ENCODE results near the gene PTH1R.

GRCh38 chr3:46888705-46889104 lies 11.2 kb downstream of the PTH1R start:
- TF ChIP-seq EZH2 (IDR thresholded peaks at IDR 0.05) = no peak
- TF ChIP-seq POLR2AphosphoS5 (IDR thresholded peaks at IDR 0.05; ENCODE audit: borderline replicate concordance, low read depth, low read length) = no peak
